ENCODE measurements around the gene SEMA5A.

SEMA5A gene

DNA sequence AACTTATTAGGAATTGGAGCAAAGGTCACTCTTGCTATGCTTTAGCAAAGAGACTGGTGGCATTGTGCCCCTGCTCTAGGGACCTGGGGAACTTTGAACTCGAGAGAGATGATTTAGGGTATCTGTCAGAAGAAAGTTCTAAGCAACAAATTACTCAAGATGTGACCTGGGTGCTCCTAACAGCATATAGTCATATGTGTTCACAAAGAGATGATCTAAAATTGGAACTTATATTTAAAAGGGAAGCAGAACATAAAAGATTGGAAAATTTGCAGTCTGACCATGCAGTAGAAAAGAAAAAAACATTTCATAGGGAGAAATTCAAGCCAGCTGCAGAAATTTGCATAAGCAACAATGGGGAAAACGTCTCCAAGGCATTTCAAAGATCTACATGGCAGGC is 68.3 kb downstream of the SEMA5A start:
- H3K36me3 ChIP-seq (replicated peaks; ENCODE audit: insufficient read depth, low read length) = no peaks in the 10 kb centered on the region
- no peaks in the 10 kb centered on the region for H3K9me2 ChIP-seq (replicated peaks; ENCODE audit: insufficient read depth, low read length)
- H4K20me1 ChIP-seq (ENCODE audit: insufficient read depth, low read length) = no peaks in the 10 kb centered on the region
- no peaks in the 10 kb centered on the region for H3K27me3 ChIP-seq (replicated peaks; ENCODE audit: insufficient read depth, low read length)
- H3K79me2 ChIP-seq (ENCODE audit: low read length) = no peaks in the 10 kb centered on the region
- no peak for TF ChIP-seq EZH2phosphoT487 (IDR thresholded peaks at IDR 0.05; ENCODE audit: low read length)
- no peak for TF ChIP-seq CTCF (IDR thresholded peaks at IDR 0.05; ENCODE audit: low read length)
- TF ChIP-seq EZH2 (optimal IDR thresholded peaks at IDR 0.05; ENCODE audit: low read depth, low read length) = no peak
- H3F3A ChIP-seq (ENCODE audit: insufficient read depth, low read length) = no peaks in the 10 kb centered on the region
- DNase-seq = no peak
- no peak overlapping the region for H3K4me3 ChIP-seq (ENCODE audit: low read length)
- H3K9me3 ChIP-seq (replicated peaks; ENCODE audit: insufficient read depth, low read length) = no peaks in the 10 kb centered on the region
- H2AFZ ChIP-seq (ENCODE audit: low read length) = no peak overlapping the region
- no peak overlapping the region for H3K4me2 ChIP-seq (ENCODE audit: low read depth, low read length)
- H3K9ac ChIP-seq (ENCODE audit: low read length) = no peak overlapping the region
- no peak overlapping the region for H3K27ac ChIP-seq (ENCODE audit: low read length)
- no peaks in the 10 kb centered on the region for H3K4me1 ChIP-seq (ENCODE audit: low read length)

- Histone ChIP-seq H3F3A (ENCODE audit: insufficient read depth, low read length) (no peaks in the 10 kb centered on the region), H3K79me2 (ENCODE audit: low read length) (no peaks in the 10 kb centered on the region), H3K9me3 (replicated peaks; ENCODE audit: insufficient read depth, low read length) (no peaks in the 10 kb centered on the region), H3K27ac (ENCODE audit: low read length) (no peak overlapping the region), H3K4me3 (ENCODE audit: low read length) (no peak overlapping the region), H3K9ac (ENCODE audit: low read length) (no peak overlapping the region), H3K4me1 (ENCODE audit: low read length) (no peaks in the 10 kb centered on the region), H2AFZ (ENCODE audit: low read length) (no peak overlapping the region), H3K36me3 (replicated peaks; ENCODE audit: insufficient read depth, low read length) (no peaks in the 10 kb centered on the region), H3K27me3 (replicated peaks; ENCODE audit: insufficient read depth, low read length) (no peaks in the 10 kb centered on the region), H3K4me2 (ENCODE audit: low read depth, low read length) (no peak overlapping the region), H3K9me2 (replicated peaks; ENCODE audit: insufficient read depth, low read length) (no peaks in the 10 kb centered on the region), H4K20me1 (ENCODE audit: insufficient read depth, low read length) (no peaks in the 10 kb centered on the region)
- TF ChIP-seq EZH2phosphoT487 (IDR thresholded peaks at IDR 0.05; ENCODE audit: low read length) (no peak), EZH2 (optimal IDR thresholded peaks at IDR 0.05; ENCODE audit: low read depth, low read length) (no peak), CTCF (IDR thresholded peaks at IDR 0.05; ENCODE audit: low read length) (no peak)
- DNase-seq = no peak
Observed at GRCh38 chr5:9474219-9475002, 71.5 kb downstream of the SEMA5A start.

GRCh38 chr5:9473624-9474023 is 72.3 kb downstream of the SEMA5A start:
- H3F3A ChIP-seq (ENCODE audit: insufficient read depth, low read length) = no peaks in the 10 kb centered on the region
- H3K9ac ChIP-seq (ENCODE audit: low read length) = no peak overlapping the region
- no peak for TF ChIP-seq EZH2phosphoT487 (IDR thresholded peaks at IDR 0.05; ENCODE audit: low read length)
- no peak for TF ChIP-seq EZH2 (optimal IDR thresholded peaks at IDR 0.05; ENCODE audit: low read depth, low read length)
- no peak for TF ChIP-seq CTCF (IDR thresholded peaks at IDR 0.05; ENCODE audit: low read length)
- no peaks in the 10 kb centered on the region for H3K27me3 ChIP-seq (replicated peaks; ENCODE audit: insufficient read depth, low read length)
- H3K9me3 ChIP-seq (replicated peaks; ENCODE audit: insufficient read depth, low read length) = no peaks in the 10 kb centered on the region
- H3K27ac ChIP-seq (ENCODE audit: low read length) = no peak overlapping the region
- no peak overlapping the region for H3K4me2 ChIP-seq (ENCODE audit: low read depth, low read length)
- H3K9me2 ChIP-seq (replicated peaks; ENCODE audit: insufficient read depth, low read length) = no peaks in the 10 kb centered on the region
- no peaks in the 10 kb centered on the region for H3K79me2 ChIP-seq (ENCODE audit: low read length)
- H2AFZ ChIP-seq (ENCODE audit: low read length) = no peak overlapping the region
- no peak for DNase-seq
- no peaks in the 10 kb centered on the region for H3K4me1 ChIP-seq (ENCODE audit: low read length)
- H3K36me3 ChIP-seq (replicated peaks; ENCODE audit: insufficient read depth, low read length) = no peaks in the 10 kb centered on the region
- H4K20me1 ChIP-seq (ENCODE audit: insufficient read depth, low read length) = no peaks in the 10 kb centered on the region
- H3K4me3 ChIP-seq (ENCODE audit: low read length) = no peak overlapping the region

All from MM.1S (cell line).